Measurements from ENCODE around the gene CCNC.

Gene CCNC

GRCh38 chr6:99607416-99608036 lies 39.1 kb upstream of the CCNC start:
- no peak overlapping the region for H2BK15ac ChIP-seq (ENCODE audit: low read length)
- no peak overlapping the region for H2BK120ac ChIP-seq (ENCODE audit: low read depth, low read length)
- H3K36me3 ChIP-seq (replicated peaks in 1 of 2; ENCODE audit: control insufficient read depth in 2 of 2, insufficient read depth in 2 of 2, low read length in 2 of 2), result no peaks in the 10 kb centered on the region
- H4K91ac ChIP-seq (ENCODE audit: low read depth, low read length, poor library complexity), result no peak overlapping the region
- DNase-seq (ENCODE audit: low spot score), result no peak
- no peak overlapping the region for H3K14ac ChIP-seq (ENCODE audit: low read length)
- no peak overlapping the region for H2BK5ac ChIP-seq (ENCODE audit: low read length)
- no peak overlapping the region for H3K18ac ChIP-seq (ENCODE audit: low read length)
- peak overlapping the region; percentile 63 for H2AFZ ChIP-seq (ENCODE audit: low read length)
- H3K9ac ChIP-seq (ENCODE audit: low read depth, low read length, poor library complexity), result no peak overlapping the region
- WGBS, 2 donors (ENCODE audit: extremely low coverage in 2 of 2, insufficient read length in 2 of 2, insufficient replicate concordance in 1 of 2), result no CpG with 5 or more reads among the region's 34 CpGs
- no peak overlapping the region for H3K4me2 ChIP-seq (ENCODE audit: insufficient read depth, low read length, poor library complexity, severe bottlenecking)
- H3K27me3 ChIP-seq (ENCODE audit: control insufficient read depth in 3 of 3, insufficient read depth in 3 of 3, low read depth in 1 of 3, low read length in 3 of 3), result peaks cover 66 to 100% (median 92%) of the 10 kb centered on the region in 3 experiments
- H2AK5ac ChIP-seq (ENCODE audit: low read depth, low read length), result no peak overlapping the region
- no peak overlapping the region for H3K27ac ChIP-seq (replicated peaks; ENCODE audit: low read length)
- H4K8ac ChIP-seq (ENCODE audit: low read depth, low read length), result no peak overlapping the region
- H3K4ac ChIP-seq (ENCODE audit: low read length), result no peak overlapping the region
- H3K4me3 ChIP-seq (ENCODE audit: low read length in 2 of 2), result no peak overlapping the region
- H2BK12ac ChIP-seq (ENCODE audit: low read length), result no peak overlapping the region
- peaks cover 0 to 2% of the 10 kb centered on the region in 2 donors for H3K4me1 ChIP-seq (ENCODE audit: control insufficient read depth in 2 of 2, insufficient read depth in 1 of 2, low read depth in 1 of 2, low read length in 2 of 2)
- peak overlapping the region; percentile 85 for H3K23ac ChIP-seq (ENCODE audit: low read depth, low read length, poor library complexity)
- no peaks in the 10 kb centered on the region for H3K79me1 ChIP-seq (ENCODE audit: low read depth, low read length)
- peaks cover 0 to 2% of the 10 kb centered on the region in 2 donors for H3K9me3 ChIP-seq (replicated peaks in 1 of 2; ENCODE audit: control insufficient read depth in 2 of 2, insufficient read depth in 1 of 2, low read depth in 1 of 2, low read length in 2 of 2)

GRCh38 chr6:99606656-99607415 lies 38.4 kb upstream of the CCNC start, which contains the start of gene PRDM13:
PRDM13 (plus strand) TSS chr6:99606833; CDS start chr6:99607035, 202 bp downstream.
- Histone ChIP-seq H2AK5ac (ENCODE audit: low read depth, low read length) (no peak within 1 kb of the TSS), H3K4me2 (ENCODE audit: insufficient read depth, low read length, poor library complexity, severe bottlenecking) (no peak within 1 kb of the TSS), H3K79me1 (ENCODE audit: low read depth, low read length) (no peaks in the 10 kb centered on the region), H3K4me1 (ENCODE audit: control insufficient read depth in 2 of 2, insufficient read depth in 1 of 2, low read depth in 1 of 2, low read length in 2 of 2) (peaks cover 0 to 2% of the 10 kb centered on the region in 2 donors), H3K27me3 (ENCODE audit: control insufficient read depth in 3 of 3, insufficient read depth in 3 of 3, low read depth in 1 of 3, low read length in 3 of 3) (peaks cover 65 to 100% (median 92%) of the 10 kb centered on the region in 3 experiments), H4K91ac (ENCODE audit: low read depth, low read length, poor library complexity) (no peak within 1 kb of the TSS), H3K4me3 (ENCODE audit: low read length in 2 of 2) (no peak within 1 kb of the TSS), H3K27ac (replicated peaks; ENCODE audit: low read length) (no peak within 1 kb of the TSS), H3K23ac (ENCODE audit: low read depth, low read length, poor library complexity) (peak within 1 kb of the TSS; percentile 85), H2BK5ac (ENCODE audit: low read length) (no peak within 1 kb of the TSS), H3K9ac (ENCODE audit: low read depth, low read length, poor library complexity) (no peak within 1 kb of the TSS), H3K4ac (ENCODE audit: low read length) (no peak within 1 kb of the TSS), H2BK15ac (ENCODE audit: low read length) (no peak within 1 kb of the TSS), H2AFZ (ENCODE audit: low read length) (peak within 1 kb of the TSS; percentile 63), H2BK12ac (ENCODE audit: low read length) (no peak within 1 kb of the TSS), H3K18ac (ENCODE audit: low read length) (peak within 1 kb of the TSS; percentile 48), H3K14ac (ENCODE audit: low read length) (no peak within 1 kb of the TSS), H2BK120ac (ENCODE audit: low read depth, low read length) (no peak within 1 kb of the TSS), H3K9me3 (replicated peaks in 1 of 2; ENCODE audit: control insufficient read depth in 2 of 2, insufficient read depth in 1 of 2, low read depth in 1 of 2, low read length in 2 of 2) (peaks cover 0 to 2% of the 10 kb centered on the region in 2 donors), H4K8ac (ENCODE audit: low read depth, low read length) (no peak within 1 kb of the TSS), H3K36me3 (replicated peaks in 1 of 2; ENCODE audit: control insufficient read depth in 2 of 2, insufficient read depth in 2 of 2, low read length in 2 of 2) (no peaks in the 10 kb centered on the region)
- DNase-seq (ENCODE audit: low spot score), result no peak
- WGBS, 2 donors (ENCODE audit: extremely low coverage in 2 of 2, insufficient read length in 2 of 2, insufficient replicate concordance in 1 of 2), result no CpG with 5 or more reads among the region's 54 CpGs

- Histone ChIP-seq H3K23ac (ENCODE audit: low read depth, low read length, poor library complexity) (no peak overlapping the region), H2BK120ac (ENCODE audit: low read depth, low read length) (no peak overlapping the region), H3K36me3 (replicated peaks in 1 of 2; ENCODE audit: control insufficient read depth in 2 of 2, insufficient read depth in 2 of 2, low read length in 2 of 2) (no peaks in the 10 kb centered on the region), H2BK12ac (ENCODE audit: low read length) (no peak overlapping the region), H3K9me3 (replicated peaks in 1 of 2; ENCODE audit: control insufficient read depth in 2 of 2, insufficient read depth in 1 of 2, low read depth in 1 of 2, low read length in 2 of 2) (peaks cover 0 to 2% of the 10 kb centered on the region in 2 donors), H3K4me1 (ENCODE audit: control insufficient read depth in 2 of 2, insufficient read depth in 1 of 2, low read depth in 1 of 2, low read length in 2 of 2) (peaks cover 0 to 2% of the 10 kb centered on the region in 2 donors), H3K27ac (replicated peaks; ENCODE audit: low read length) (no peak overlapping the region), H2BK5ac (ENCODE audit: low read length) (no peak overlapping the region), H2BK15ac (ENCODE audit: low read length) (no peak overlapping the region), H3K4me3 (ENCODE audit: low read length in 2 of 2) (no peak overlapping the region), H3K27me3 (ENCODE audit: control insufficient read depth in 3 of 3, insufficient read depth in 3 of 3, low read depth in 1 of 3, low read length in 3 of 3) (peaks cover 66 to 100% (median 95%) of the 10 kb centered on the region in 3 experiments), H2AK5ac (ENCODE audit: low read depth, low read length) (no peak overlapping the region), H3K79me1 (ENCODE audit: low read depth, low read length) (no peaks in the 10 kb centered on the region), H3K14ac (ENCODE audit: low read length) (no peak overlapping the region), H3K9ac (ENCODE audit: low read depth, low read length, poor library complexity) (no peak overlapping the region), H4K8ac (ENCODE audit: low read depth, low read length) (no peak overlapping the region), H2AFZ (ENCODE audit: low read length) (no peak overlapping the region), H3K4me2 (ENCODE audit: insufficient read depth, low read length, poor library complexity, severe bottlenecking) (no peak overlapping the region), H4K91ac (ENCODE audit: low read depth, low read length, poor library complexity) (no peak overlapping the region), H3K18ac (ENCODE audit: low read length) (no peak overlapping the region), H3K4ac (ENCODE audit: low read length) (no peak overlapping the region)
- WGBS, 2 donors (ENCODE audit: extremely low coverage in 2 of 2, insufficient read length in 2 of 2, insufficient replicate concordance in 1 of 2), result no CpG with 5 or more reads among the region's 16 CpGs
- no peak for DNase-seq (ENCODE audit: low spot score)
Measured at GRCh38 chr6:99605911-99606655, 37.6 kb upstream of the CCNC start.

All from neuronal stem cell (in vitro differentiated cells).